22Rv1 (cell line): ENCODE results near the gene TIMM50.

Experiments
- ZFX ChIP-seq: fragments of 450-650 bp; IDR thresholded peaks from 2 replicates; pipeline ENCODE4 v1.6.1; 2017; ENCODE audit warnings: antibody characterized with exemption, borderline replicate concordance
- TF ChIP-seq, protein P1 (sequence below): fragments of 450-650 bp; IDR thresholded peaks from 2 replicates; pipeline ENCODE4 v1.5.1; 2017; ENCODE audit warnings: mild to moderate bottlenecking

DNA sequence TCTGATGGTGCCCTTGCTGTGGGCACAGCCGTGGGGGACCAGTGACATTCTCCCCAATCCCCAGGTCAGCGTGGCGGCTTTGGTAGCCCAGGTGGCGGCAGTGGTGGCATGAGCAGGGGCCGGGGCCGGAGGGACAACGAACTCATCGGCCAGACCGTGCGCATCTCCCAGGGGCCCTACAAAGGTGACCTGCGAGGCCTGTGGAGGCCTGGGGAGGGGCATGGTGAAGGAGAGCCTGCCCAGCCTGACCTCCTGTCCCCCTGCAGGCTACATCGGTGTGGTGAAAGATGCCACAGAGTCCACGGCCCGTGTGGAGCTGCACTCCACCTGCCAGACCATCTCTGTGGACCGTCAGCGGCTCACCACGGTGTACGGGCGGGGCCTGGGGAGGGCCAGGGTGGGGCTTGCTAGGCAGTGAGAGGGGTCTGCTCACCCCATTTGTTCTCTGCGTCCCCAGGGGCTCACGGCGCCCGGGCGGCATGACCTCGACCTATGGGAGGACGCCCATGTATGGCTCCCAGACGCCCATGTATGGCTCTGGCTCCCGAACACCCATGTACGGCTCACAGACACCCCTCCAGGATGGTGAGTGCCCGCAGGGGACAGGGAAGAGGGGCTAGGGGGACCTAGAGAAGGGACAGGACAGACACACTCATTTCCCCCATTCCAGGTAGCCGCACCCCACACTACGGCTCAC is 7.7 kb upstream of the TIMM50 start:
- TF ChIP-seq, protein P1, sequence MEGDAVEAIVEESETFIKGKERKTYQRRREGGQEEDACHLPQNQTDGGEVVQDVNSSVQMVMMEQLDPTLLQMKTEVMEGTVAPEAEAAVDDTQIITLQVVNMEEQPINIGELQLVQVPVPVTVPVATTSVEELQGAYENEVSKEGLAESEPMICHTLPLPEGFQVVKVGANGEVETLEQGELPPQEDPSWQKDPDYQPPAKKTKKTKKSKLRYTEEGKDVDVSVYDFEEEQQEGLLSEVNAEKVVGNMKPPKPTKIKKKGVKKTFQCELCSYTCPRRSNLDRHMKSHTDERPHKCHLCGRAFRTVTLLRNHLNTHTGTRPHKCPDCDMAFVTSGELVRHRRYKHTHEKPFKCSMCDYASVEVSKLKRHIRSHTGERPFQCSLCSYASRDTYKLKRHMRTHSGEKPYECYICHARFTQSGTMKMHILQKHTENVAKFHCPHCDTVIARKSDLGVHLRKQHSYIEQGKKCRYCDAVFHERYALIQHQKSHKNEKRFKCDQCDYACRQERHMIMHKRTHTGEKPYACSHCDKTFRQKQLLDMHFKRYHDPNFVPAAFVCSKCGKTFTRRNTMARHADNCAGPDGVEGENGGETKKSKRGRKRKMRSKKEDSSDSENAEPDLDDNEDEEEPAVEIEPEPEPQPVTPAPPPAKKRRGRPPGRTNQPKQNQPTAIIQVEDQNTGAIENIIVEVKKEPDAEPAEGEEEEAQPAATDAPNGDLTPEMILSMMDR = no peak
- TF ChIP-seq ZFX = no peak
